GM12878 (cell line): ENCODE measurements around the gene CDHR2. TPM values are rescaled to one million over a fixed set of nuclear protein-coding genes. Genes with fewer than 3 reads are reported as not detected.

ENCODE experiments used
- CBX5 ChIP-seq: sonication (generic); IDR thresholded peaks from 2 replicates; pipeline ENCODE4 v1.6.1; 2016; ENCODE audit warnings: low read depth, moderate library complexity, mild to moderate bottlenecking, inconsistent platforms
- ESRRA ChIP-seq: IDR thresholded peaks from 2 replicates; pipeline ENCODE4 v1.6.1; 2012; ENCODE audit warnings: mild to moderate bottlenecking, low read length, improper control_type of control experiment
- ETV6 ChIP-seq, 2 experiments: fragments of 450-650 bp in 1 of 2; IDR thresholded peaks in 1 of 2; conservative IDR thresholded peaks in 1 of 2; 2 replicates each; pipeline ENCODE4 v1.6.1; 2014; ENCODE audit warnings: antibody characterized with exemption in 1 of 2, borderline replicate concordance in 1 of 2, low read depth in 1 of 2, mild to moderate bottlenecking in 1 of 2, moderate library complexity in 1 of 2
- FOXM1 ChIP-seq: IDR thresholded peaks from 2 replicates; pipeline ENCODE4 v1.6.1; 2012; ENCODE audit warnings: low read depth, mild to moderate bottlenecking, inconsistent platforms, low read length, moderate library complexity
- HSF1 ChIP-seq: fragments of 150-350 bp; IDR thresholded peaks from 2 replicates; pipeline ENCODE4 v1.6.1; 2014; ENCODE audit warnings: mild to moderate bottlenecking, low read depth, low read length
- IKZF1 ChIP-seq: fragments of 450-650 bp; conservative IDR thresholded peaks from 2 replicates; pipeline ENCODE4 v1.6.1; 2017; ENCODE audit warnings: antibody characterized with exemption, mild to moderate bottlenecking
- MAX ChIP-seq: IDR thresholded peaks from 2 replicates; pipeline ENCODE4 v1.6.1; 2012; ENCODE audit warnings: low read depth, low read length, improper control_type of control experiment
- MXI1 ChIP-seq: fragments of 150-350 bp; IDR thresholded peaks from 2 replicates; pipeline ENCODE4 v1.6.1; 2011; ENCODE audit warnings: low read depth, mild to moderate bottlenecking, inconsistent platforms, low read length, improper control_type of control experiment
- NKRF ChIP-seq: fragments of 450-650 bp; conservative IDR thresholded peaks from 2 replicates; pipeline ENCODE4 v1.6.1; 2017; ENCODE audit warnings: mild to moderate bottlenecking, moderate library complexity
- NR2F1 ChIP-seq: fragments of 450-650 bp; conservative IDR thresholded peaks from 2 replicates; pipeline ENCODE4 v1.6.1; 2017; ENCODE audit warnings: mild to moderate bottlenecking
- POLR2A ChIP-seq: IDR thresholded peaks from 2 replicates; pipeline ENCODE4 v1.6.1; 2011; ENCODE audit warnings: low read depth, mild to moderate bottlenecking, low read length
- RELA ChIP-seq: fragments of 450-650 bp; IDR thresholded peaks from 2 replicates; pipeline ENCODE4 v1.8.0; 2014; ENCODE audit warnings: borderline replicate concordance; ENCODE audit not compliant: partially characterized antibody
- RUNX3 ChIP-seq: IDR thresholded peaks from 2 replicates; pipeline ENCODE4 v1.6.1; 2012; ENCODE audit warnings: low read length, inconsistent platforms
- TCF3 ChIP-seq: IDR thresholded peaks from 2 replicates; pipeline ENCODE4 v1.6.1; 2012; ENCODE audit warnings: low read depth, mild to moderate bottlenecking, low read length, borderline replicate concordance; ENCODE audit not compliant: insufficient read depth
- USF1 ChIP-seq: IDR thresholded peaks from 2 replicates; pipeline ENCODE4 v1.6.1; 2011; ENCODE audit warnings: borderline replicate concordance, low read depth, mild to moderate bottlenecking, moderate library complexity, mixed read lengths, low read length; ENCODE audit not compliant: insufficient read depth; ENCODE audit errors: extremely low read length
- ZBED1 ChIP-seq: IDR thresholded peaks from 2 replicates; pipeline ENCODE4 v1.6.1; 2016; ENCODE audit warnings: borderline replicate concordance
- ZNF207 ChIP-seq: fragments of 450-650 bp; IDR thresholded peaks from 2 replicates; pipeline ENCODE4 v1.6.1; 2014; ENCODE audit warnings: antibody characterized with exemption, mild to moderate bottlenecking, borderline replicate concordance
- ZNF24 ChIP-seq: fragments of 450-650 bp; IDR thresholded peaks from 2 replicates; pipeline ENCODE4 v1.6.1; 2017; ENCODE audit warnings: antibody characterized with exemption, mild to moderate bottlenecking
- ZNF384 ChIP-seq: IDR thresholded peaks from 2 replicates; pipeline ENCODE4 v1.6.1; 2012; ENCODE audit warnings: low read depth, mild to moderate bottlenecking, low read length, improper control_type of control experiment, borderline replicate concordance
- ZNF592 ChIP-seq: fragments of 450-650 bp; IDR thresholded peaks from 2 replicates; pipeline ENCODE4 v1.6.1; 2017; ENCODE audit warnings: mild to moderate bottlenecking, moderate library complexity
- polyA plus RNA-seq, 11 experiments: library from polyadenylated mRNA; depleted of rRNA in 4 of 11; unstranded in 6 of 11; stranded (reverse) in 5 of 11; fragments of >200 nt; fragmentation: Nextera tagmentation in 4 of 11; fragmentation: Illumina TruSeq in 1 of 11; extraction: Ambion mirVana in 4 of 11; extraction: Trizol in 1 of 11; gene quantifications; 1 replicate in 1 of 11; 2 replicates in 10 of 11; pipeline versions ENCODE4 v1.2.1 to v1.2.3, GENCODE V29; 2011 to 2016; ENCODE audit warnings: inconsistent platforms in 2 of 11, missing spikeins in 2 of 11, low read depth in 1 of 11
- total RNA-seq, 4 experiments: library from RNA; depleted of rRNA in 3 of 4; stranded (reverse); fragments of >200 nt in 3 of 4; fragmentation: Illumina TruSeq in 1 of 4; extraction: Trizol in 1 of 4; gene quantifications; 2 replicates each; pipeline versions ENCODE4 v1.2.1 to v1.2.3, GENCODE V29; 2013 to 2021

The CDHR2 gene
- total and polyA plus RNA-seq, 10 of the 15 experiments (the other 5 are each of a cell fraction or from before 2014, with no cell fraction given), result 0.03 to 0.46 (median 0.06) TPM; not detected in 5

GRCh38 chr5:176536132-176536901 lies 12.8 kb upstream of the CDHR2 start (continued):
- no peak for TF ChIP-seq ZNF592
- TF ChIP-seq ZBED1, result no peak
- no peak; the same call in 1 of the 2 replicates for TF ChIP-seq NR2F1
- no peak for TF ChIP-seq ZNF24
- no peak for TF ChIP-seq ETV6 (conservative IDR thresholded peaks at IDR 0.05 in 1 of 2, IDR thresholded peaks at IDR 0.05 in 1 of 2; ENCODE audit: borderline replicate concordance in 1 of 2, low read depth in 1 of 2)
- TF ChIP-seq ESRRA, result no peak
- TF ChIP-seq RUNX3, result peak; percentile 80
- TF ChIP-seq MAX, result peak; percentile 95
- TF ChIP-seq HSF1, result no peak
- peak; percentile 95 for TF ChIP-seq MXI1
- no peak for TF ChIP-seq ZNF384
- TF ChIP-seq NKRF, result peak; percentile 87
- peak; percentile 53 for TF ChIP-seq RELA
- no peak for TF ChIP-seq FOXM1
- peak; percentile 46; the same call in 1 of the 2 replicates for TF ChIP-seq POLR2A
- TF ChIP-seq ZNF207, result no peak
- 0 out of 2 replicates have a peak, but pooled peaks have one; percentile 33 for TF ChIP-seq TCF3
- peak; percentile 5; the same call in 1 of the 2 replicates for TF ChIP-seq IKZF1
- TF ChIP-seq USF1, result no peak
- no peak for TF ChIP-seq CBX5
